ENCODE measurements around the gene TMCO2.

The TMCO2 gene

DNA sequence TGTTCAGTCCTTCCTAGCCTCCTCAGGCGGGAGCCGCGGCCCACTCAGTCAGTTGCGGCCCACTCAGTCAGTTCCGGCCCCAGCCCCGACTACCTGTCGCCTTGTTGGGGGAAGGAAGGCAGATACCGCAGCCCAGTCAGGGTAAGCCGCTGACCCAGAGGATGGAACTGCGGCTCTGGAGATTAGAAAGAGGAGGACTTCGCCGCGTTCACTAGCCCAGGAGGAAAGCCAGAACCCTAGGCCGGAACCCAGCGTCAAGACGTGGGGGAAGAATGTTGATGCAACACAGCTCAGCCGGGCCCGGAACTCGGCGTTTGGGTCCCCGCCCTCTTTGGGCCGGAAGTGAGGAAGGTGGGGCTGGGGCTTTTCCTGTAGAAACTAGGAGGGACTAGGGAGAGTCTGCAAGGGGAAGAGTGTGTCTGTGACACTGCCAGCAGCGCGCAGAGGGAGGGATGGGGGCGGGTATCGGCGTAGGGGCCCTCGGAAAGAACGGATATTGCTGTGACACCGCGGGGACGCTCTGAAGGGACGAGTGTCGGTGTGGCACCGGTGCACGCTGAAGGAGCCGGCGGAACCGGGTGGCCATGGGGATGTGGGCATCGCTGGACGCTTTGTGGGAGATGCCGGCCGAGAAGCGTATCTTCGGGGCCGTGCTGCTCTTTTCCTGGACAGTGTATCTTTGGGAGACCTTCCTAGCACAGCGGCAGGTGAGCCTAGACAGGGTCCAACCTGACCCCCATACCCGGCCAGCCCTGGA, 10.1 kb downstream of the TMCO2 start, which contains the start of gene ZMPSTE24:
Gene ZMPSTE24 (plus strand): TSS at position 549 of the 757 bp plus-strand sequence. CDS start 36 bp downstream, at position 585.
- Histone ChIP-seq H3K4me1 (ENCODE audit: control insufficient read depth, insufficient read depth, low read length) (peaks cover 15% of the 10 kb centered on the region), H3K36me3 (ENCODE audit: control insufficient read depth in 2 of 2, insufficient read depth in 2 of 2, low read length in 2 of 2) (peaks cover 6 to 10% of the 10 kb centered on the region in 2 donors), H3K27me3 (ENCODE audit: control insufficient read depth in 1 of 2, insufficient read depth in 2 of 2, low read length in 2 of 2) (no peaks in the 10 kb centered on the region), H3K9ac (ENCODE audit: low read length in 2 of 2) (peak within 1 kb of the TSS; percentile 99 to 100), H3K9me3 (ENCODE audit: control insufficient read depth in 2 of 2, low read length in 2 of 2) (no peaks in the 10 kb centered on the region), H3K4me3 (ENCODE audit: low read length in 2 of 2) (peak within 1 kb of the TSS; percentile 95 to 99), H3K27ac (ENCODE audit: low read length) (peak within 1 kb of the TSS; percentile 97)

DNA sequence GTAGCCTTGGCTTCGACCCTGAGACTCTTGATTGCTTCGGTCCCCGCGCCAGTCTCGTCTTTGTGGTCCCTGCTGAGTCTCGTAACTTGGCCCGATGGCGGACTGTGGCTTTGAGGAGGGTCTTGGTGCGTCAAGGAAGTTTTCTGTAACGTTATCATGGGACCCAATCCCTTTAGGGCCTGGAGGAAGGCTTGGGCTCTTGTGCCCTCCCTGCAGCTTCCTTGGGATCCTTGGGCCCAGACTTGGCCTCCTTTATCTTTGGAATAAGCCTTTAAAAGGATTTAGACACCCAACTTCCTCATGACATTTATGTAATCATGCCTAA, 10.7 kb downstream of the TMCO2 start:
- Histone ChIP-seq H3K9me3 (ENCODE audit: control insufficient read depth in 2 of 2, low read length in 2 of 2) (no peaks in the 10 kb centered on the region), H3K9ac (ENCODE audit: low read length in 2 of 2) (peak overlapping the region; percentile 99 to 100), H3K4me1 (ENCODE audit: control insufficient read depth, insufficient read depth, low read length) (peaks cover 17% of the 10 kb centered on the region), H3K27me3 (ENCODE audit: control insufficient read depth in 1 of 2, insufficient read depth in 2 of 2, low read length in 2 of 2) (no peaks in the 10 kb centered on the region), H3K4me3 (ENCODE audit: low read length in 2 of 2) (peak overlapping the region; percentile 95 to 99), H3K36me3 (ENCODE audit: control insufficient read depth in 2 of 2, insufficient read depth in 2 of 2, low read length in 2 of 2) (peaks cover 6 to 12% of the 10 kb centered on the region in 2 donors), H3K27ac (ENCODE audit: low read length) (peak overlapping the region; percentile 97)

DNA sequence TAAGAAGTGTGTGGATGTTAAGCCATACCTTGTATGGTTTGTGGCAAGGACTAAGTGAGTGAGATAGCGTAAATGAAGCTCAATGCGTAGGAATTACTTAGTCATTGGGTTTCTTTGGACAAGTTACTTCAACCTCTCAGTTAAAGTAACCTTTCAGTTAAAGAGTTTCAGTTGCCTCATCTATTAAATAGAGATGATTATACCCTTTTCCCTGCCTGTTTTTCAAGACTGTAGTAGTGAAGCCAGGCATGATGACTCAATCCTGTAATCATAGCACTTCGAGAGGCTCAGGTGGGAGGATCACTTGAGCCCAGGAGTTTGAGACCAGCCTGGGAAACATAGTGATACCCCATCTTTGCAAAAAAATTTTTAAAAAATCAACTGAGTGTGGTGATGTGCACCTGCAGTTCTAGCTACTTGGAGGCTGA, 16.6 kb downstream of the TMCO2 start:
- peaks cover 25% of the 10 kb centered on the region for H3K4me1 ChIP-seq (ENCODE audit: control insufficient read depth, insufficient read depth, low read length)
- H3K9ac ChIP-seq (ENCODE audit: low read length in 2 of 2): no peak overlapping the region
- H3K36me3 ChIP-seq (ENCODE audit: control insufficient read depth in 2 of 2, insufficient read depth in 2 of 2, low read length in 2 of 2): peaks cover 12 to 13% of the 10 kb centered on the region in 2 donors
- H3K27ac ChIP-seq (ENCODE audit: low read length): peak overlapping the region; percentile 47
- no peaks in the 10 kb centered on the region for H3K9me3 ChIP-seq (ENCODE audit: control insufficient read depth in 2 of 2, low read length in 2 of 2)
- no peak overlapping the region for H3K4me3 ChIP-seq (ENCODE audit: low read length in 2 of 2)
- no peaks in the 10 kb centered on the region for H3K27me3 ChIP-seq (ENCODE audit: control insufficient read depth in 1 of 2, insufficient read depth in 2 of 2, low read length in 2 of 2)

DNA sequence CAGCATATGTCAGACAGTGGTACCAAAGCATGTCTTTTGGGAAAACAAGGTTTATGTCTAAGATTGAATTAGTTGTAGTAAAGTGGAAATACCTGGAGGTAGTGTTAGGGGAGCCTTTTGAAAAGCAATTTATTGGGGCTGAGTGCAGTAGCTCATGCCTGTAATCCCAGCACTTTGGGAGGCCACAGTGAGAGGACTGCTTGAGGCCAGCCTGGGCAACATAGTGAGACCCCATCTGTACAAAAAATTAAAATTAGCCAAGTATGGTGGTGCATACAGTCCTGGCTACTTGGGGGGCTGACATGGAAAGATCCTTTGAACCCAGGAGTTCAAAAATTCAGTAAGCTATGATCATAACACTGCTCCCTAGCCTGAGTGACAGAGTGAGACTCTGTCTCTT, 17.6 kb downstream of the TMCO2 start:
- Histone ChIP-seq H3K27me3 (ENCODE audit: control insufficient read depth in 1 of 2, insufficient read depth in 2 of 2, low read length in 2 of 2) (no peaks in the 10 kb centered on the region), H3K9ac (ENCODE audit: low read length in 2 of 2) (no peak overlapping the region), H3K36me3 (ENCODE audit: control insufficient read depth in 2 of 2, insufficient read depth in 2 of 2, low read length in 2 of 2) (peaks cover 16 to 18% of the 10 kb centered on the region in 2 donors), H3K4me1 (ENCODE audit: control insufficient read depth, insufficient read depth, low read length) (peaks cover 16% of the 10 kb centered on the region), H3K9me3 (ENCODE audit: control insufficient read depth in 2 of 2, low read length in 2 of 2) (no peaks in the 10 kb centered on the region), H3K4me3 (ENCODE audit: low read length in 2 of 2) (no peak overlapping the region), H3K27ac (ENCODE audit: low read length) (no peak overlapping the region)

DNA sequence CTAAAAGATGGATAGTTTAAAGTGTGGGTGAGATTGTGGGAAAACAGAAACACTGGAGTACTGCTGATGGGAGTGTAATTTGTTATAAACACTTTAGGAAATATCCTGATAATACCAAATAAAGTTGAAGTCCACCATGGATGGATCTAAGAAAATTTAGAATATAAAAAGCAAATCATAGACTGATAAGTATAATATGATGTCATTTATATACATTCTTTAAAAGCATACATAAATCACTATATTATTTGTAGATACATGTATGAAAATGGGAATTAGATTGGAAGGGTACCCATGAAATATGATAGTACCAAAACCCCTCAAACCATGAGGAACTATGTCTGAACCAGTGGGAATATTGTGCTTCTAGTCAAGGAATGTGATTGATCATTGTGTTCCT, 18.2 kb downstream of the TMCO2 start:
- Histone ChIP-seq H3K4me1 (ENCODE audit: control insufficient read depth, insufficient read depth, low read length) (peaks cover 13% of the 10 kb centered on the region), H3K9ac (ENCODE audit: low read length in 2 of 2) (no peak overlapping the region), H3K36me3 (ENCODE audit: control insufficient read depth in 2 of 2, insufficient read depth in 2 of 2, low read length in 2 of 2) (peaks cover 17 to 19% of the 10 kb centered on the region in 2 donors), H3K9me3 (ENCODE audit: control insufficient read depth in 2 of 2, low read length in 2 of 2) (no peaks in the 10 kb centered on the region), H3K27me3 (ENCODE audit: control insufficient read depth in 1 of 2, insufficient read depth in 2 of 2, low read length in 2 of 2) (no peaks in the 10 kb centered on the region), H3K4me3 (ENCODE audit: low read length in 2 of 2) (no peak overlapping the region), H3K27ac (ENCODE audit: low read length) (no peak overlapping the region)

DNA sequence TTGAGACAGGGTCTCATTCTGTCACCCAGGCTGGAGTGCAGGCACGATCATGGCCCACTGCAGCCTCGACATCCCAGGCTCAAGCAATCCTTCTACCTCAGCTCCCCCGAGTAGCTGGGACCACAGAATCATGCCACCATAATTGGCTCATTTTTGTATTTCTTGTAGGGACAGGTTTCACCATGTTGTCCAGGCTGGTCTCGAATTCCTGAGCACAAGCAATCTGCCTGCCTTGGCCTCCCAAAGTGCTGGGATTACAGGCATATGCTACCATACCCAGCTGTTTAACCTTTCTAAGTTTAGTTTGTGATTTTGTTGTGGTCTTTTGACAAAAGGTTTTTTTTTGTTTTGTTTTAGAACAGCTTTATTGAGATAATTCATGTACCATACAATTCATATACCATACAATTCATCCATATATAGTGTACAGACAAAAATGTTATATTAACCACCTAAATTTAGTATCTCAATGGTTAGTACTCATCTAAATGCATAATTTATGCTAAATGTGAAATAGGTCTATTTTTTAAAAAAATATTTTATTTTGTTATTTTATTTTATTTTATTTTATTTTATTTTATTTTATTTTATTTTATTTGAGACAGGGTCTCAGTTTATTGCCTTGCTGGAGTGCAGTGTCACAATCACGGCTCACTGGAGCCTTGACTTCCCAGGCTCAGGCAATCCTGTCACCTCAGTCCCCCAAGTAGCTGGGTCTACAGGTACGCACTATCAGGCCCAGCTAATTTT, 19.2 kb downstream of the TMCO2 start:
- peaks cover 17 to 19% of the 10 kb centered on the region in 2 donors for H3K36me3 ChIP-seq (ENCODE audit: control insufficient read depth in 2 of 2, insufficient read depth in 2 of 2, low read length in 2 of 2)

DNA sequence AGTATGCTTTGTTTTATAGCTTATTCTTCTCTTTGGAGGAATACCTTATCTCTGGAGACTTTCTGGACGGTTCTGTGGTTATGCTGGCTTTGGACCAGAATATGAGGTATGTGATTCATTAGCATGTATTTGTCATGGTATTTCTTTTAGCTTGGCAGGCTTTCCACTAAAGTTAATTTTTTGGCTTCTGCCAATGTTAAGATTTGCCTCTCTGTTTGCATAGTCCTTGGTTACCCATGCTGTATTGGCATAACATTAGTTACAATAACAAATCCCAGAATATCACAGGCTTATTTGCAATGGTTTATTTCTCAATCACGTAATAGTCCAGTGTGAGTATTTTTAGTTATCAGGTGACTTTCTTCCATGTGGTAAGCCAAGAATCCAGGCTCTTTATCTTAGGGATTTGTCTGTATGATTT, 20.0 kb downstream of the TMCO2 start:
- Histone ChIP-seq H3K4me1 (ENCODE audit: control insufficient read depth, insufficient read depth, low read length) (peaks cover 13% of the 10 kb centered on the region), H3K9me3 (ENCODE audit: control insufficient read depth in 2 of 2, low read length in 2 of 2) (no peaks in the 10 kb centered on the region), H3K27me3 (ENCODE audit: control insufficient read depth in 1 of 2, insufficient read depth in 2 of 2, low read length in 2 of 2) (no peaks in the 10 kb centered on the region), H3K9ac (ENCODE audit: low read length in 2 of 2) (no peak overlapping the region), H3K4me3 (ENCODE audit: low read length in 2 of 2) (peak overlapping the region in 1 of 2 donors; percentile 17), H3K36me3 (ENCODE audit: control insufficient read depth in 2 of 2, insufficient read depth in 2 of 2, low read length in 2 of 2) (peaks cover 20% of the 10 kb centered on the region in 2 donors), H3K27ac (ENCODE audit: low read length) (peak overlapping the region; percentile 60)

More for the DNA sequence above, 19.2 kb downstream of the TMCO2 start:
- peak overlapping the region; percentile 60 for H3K27ac ChIP-seq (ENCODE audit: low read length)
- H3K4me1 ChIP-seq (ENCODE audit: control insufficient read depth, insufficient read depth, low read length): peaks cover 13% of the 10 kb centered on the region
- no peak overlapping the region for H3K9ac ChIP-seq (ENCODE audit: low read length in 2 of 2)
- H3K27me3 ChIP-seq (ENCODE audit: control insufficient read depth in 1 of 2, insufficient read depth in 2 of 2, low read length in 2 of 2): no peaks in the 10 kb centered on the region
- no peak overlapping the region for H3K4me3 ChIP-seq (ENCODE audit: low read length in 2 of 2)
- H3K9me3 ChIP-seq (ENCODE audit: control insufficient read depth in 2 of 2, low read length in 2 of 2): no peaks in the 10 kb centered on the region

DNA sequence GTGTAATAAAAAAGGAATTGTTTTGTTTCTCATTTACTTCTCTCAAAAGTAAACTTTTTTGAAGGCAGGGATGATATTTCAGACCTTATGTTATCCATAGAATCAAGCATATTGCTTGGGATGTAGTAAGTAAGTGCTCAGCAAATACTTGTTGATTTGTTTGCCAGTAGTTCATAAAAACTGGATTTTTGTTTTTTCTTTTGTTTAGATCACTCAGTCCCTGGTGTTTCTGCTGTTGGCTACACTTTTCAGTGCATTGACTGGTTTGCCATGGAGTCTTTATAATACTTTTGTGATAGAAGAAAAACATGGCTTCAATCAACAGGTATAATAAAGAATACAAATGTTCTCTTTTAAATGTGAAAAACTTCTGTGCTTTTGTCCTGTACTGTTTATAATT, 20.5 kb downstream of the TMCO2 start:
- Histone ChIP-seq H3K27me3 (ENCODE audit: control insufficient read depth in 1 of 2, insufficient read depth in 2 of 2, low read length in 2 of 2) (no peaks in the 10 kb centered on the region), H3K4me3 (ENCODE audit: low read length in 2 of 2) (no peak overlapping the region), H3K4me1 (ENCODE audit: control insufficient read depth, insufficient read depth, low read length) (peaks cover 12% of the 10 kb centered on the region), H3K9me3 (ENCODE audit: control insufficient read depth in 2 of 2, low read length in 2 of 2) (no peaks in the 10 kb centered on the region), H3K36me3 (ENCODE audit: control insufficient read depth in 2 of 2, insufficient read depth in 2 of 2, low read length in 2 of 2) (peaks cover 18 to 20% of the 10 kb centered on the region in 2 donors), H3K9ac (ENCODE audit: low read length in 2 of 2) (no peak overlapping the region), H3K27ac (ENCODE audit: low read length) (peak overlapping the region; percentile 60)

DNA sequence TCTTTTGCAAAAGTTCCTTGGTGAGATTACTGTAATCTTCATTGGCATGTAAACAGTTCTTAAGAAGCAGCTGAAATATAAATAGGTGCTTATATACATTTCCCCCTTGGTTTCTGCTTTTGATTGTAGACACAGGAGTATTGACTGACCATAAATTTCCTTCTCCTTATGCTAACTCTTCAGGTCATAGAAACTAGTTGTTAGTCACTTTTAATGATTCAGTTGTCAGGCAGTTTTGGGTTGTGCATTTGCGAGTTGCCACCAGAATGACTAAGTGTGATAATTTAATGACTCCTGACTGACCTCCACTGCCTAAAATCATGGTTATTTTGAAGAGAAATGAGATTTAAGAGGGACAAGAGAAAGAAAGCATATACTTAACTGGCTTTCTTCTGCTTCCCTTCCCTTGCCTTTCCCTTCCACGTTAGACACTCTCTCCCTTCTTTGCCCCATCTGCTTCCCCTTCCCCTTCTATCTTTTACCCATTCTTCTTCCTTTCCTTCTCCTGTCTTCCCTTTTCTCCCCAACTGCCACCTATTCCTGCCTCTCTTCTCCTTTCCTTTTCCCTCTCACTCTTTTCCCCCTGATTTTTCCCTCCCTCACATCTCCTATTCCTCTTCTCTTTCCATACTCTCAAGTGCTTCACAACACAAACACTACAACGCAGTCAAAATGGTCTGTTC, 22.6 kb downstream of the TMCO2 start:
- Histone ChIP-seq H3K27me3 (ENCODE audit: control insufficient read depth in 1 of 2, insufficient read depth in 2 of 2, low read length in 2 of 2) (no peaks in the 10 kb centered on the region), H3K27ac (ENCODE audit: low read length) (no peak overlapping the region), H3K4me1 (ENCODE audit: control insufficient read depth, insufficient read depth, low read length) (peaks cover 11% of the 10 kb centered on the region), H3K9ac (ENCODE audit: low read length in 2 of 2) (no peak overlapping the region), H3K36me3 (ENCODE audit: control insufficient read depth in 2 of 2, insufficient read depth in 2 of 2, low read length in 2 of 2) (peaks cover 25 to 29% of the 10 kb centered on the region in 2 donors), H3K9me3 (ENCODE audit: control insufficient read depth in 2 of 2, low read length in 2 of 2) (no peaks in the 10 kb centered on the region), H3K4me3 (ENCODE audit: low read length in 2 of 2) (no peak overlapping the region)

DNA sequence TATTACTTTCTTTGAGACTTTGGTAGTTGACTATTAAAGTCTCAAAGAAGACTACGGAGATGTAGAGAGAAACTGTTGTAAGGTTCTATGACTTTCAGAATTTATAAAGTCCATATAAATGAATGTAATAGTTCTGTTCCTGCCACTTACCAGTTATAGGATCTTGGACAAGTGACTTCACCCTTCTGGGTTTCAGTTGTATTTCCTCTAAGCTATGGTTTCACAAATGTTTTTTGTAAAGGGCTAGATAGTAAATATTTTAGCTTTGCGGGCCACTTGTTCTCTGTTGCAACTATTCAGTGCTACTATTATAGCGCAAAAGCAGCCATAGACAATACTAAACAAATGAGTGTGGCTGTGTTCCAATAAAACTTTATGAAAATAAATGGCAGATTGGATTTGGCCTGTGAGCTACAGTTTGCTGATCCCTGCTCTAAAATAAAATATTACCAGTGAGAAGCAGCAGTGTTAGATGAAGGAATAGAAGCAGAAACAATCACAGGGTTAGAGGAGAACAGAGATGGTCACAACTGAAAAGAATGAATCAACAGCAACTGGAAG, 25.0 kb downstream of the TMCO2 start:
- Histone ChIP-seq H3K4me3 (ENCODE audit: low read length in 2 of 2) (no peak overlapping the region), H3K9ac (ENCODE audit: low read length in 2 of 2) (no peak overlapping the region), H3K27me3 (ENCODE audit: control insufficient read depth in 1 of 2, insufficient read depth in 2 of 2, low read length in 2 of 2) (no peaks in the 10 kb centered on the region), H3K27ac (ENCODE audit: low read length) (no peak overlapping the region), H3K9me3 (ENCODE audit: control insufficient read depth in 2 of 2, low read length in 2 of 2) (no peaks in the 10 kb centered on the region), H3K36me3 (ENCODE audit: control insufficient read depth in 2 of 2, insufficient read depth in 2 of 2, low read length in 2 of 2) (peaks cover 30 to 39% of the 10 kb centered on the region in 2 donors), H3K4me1 (ENCODE audit: control insufficient read depth, insufficient read depth, low read length) (peaks cover 3% of the 10 kb centered on the region)

Measured in stomach smooth muscle (tissue), 2 donors.